Retinal pigment epithelial cell (primary cell): ENCODE data around the gene CCND2.

ENCODE experiments used
- DNase-seq: peaks from one replicate; pipeline ENCODE4 v3.0.0-alpha.2; 2010; ENCODE audit warnings: low read depth
- H3K4me3 ChIP-seq: 2 replicates; pipeline ENCODE4 v1.5.1; 2011; ENCODE audit warnings: mild to moderate bottlenecking, low read length, control low read depth, moderate library complexity
- TF ChIP-seq, protein P1 (sequence below): conservative IDR thresholded peaks from 2 replicates; pipeline ENCODE4 v1.5.1; 2011; ENCODE audit warnings: low read depth, low read length, control low read depth, inconsistent platforms

Gene CCND2

GRCh38 chr12:4292341-4293073 lies 18.9 kb downstream of the CCND2 start:
- H3K4me3 ChIP-seq = no peak overlapping the region
- DNase-seq = no peak
- TF ChIP-seq, protein P1, sequence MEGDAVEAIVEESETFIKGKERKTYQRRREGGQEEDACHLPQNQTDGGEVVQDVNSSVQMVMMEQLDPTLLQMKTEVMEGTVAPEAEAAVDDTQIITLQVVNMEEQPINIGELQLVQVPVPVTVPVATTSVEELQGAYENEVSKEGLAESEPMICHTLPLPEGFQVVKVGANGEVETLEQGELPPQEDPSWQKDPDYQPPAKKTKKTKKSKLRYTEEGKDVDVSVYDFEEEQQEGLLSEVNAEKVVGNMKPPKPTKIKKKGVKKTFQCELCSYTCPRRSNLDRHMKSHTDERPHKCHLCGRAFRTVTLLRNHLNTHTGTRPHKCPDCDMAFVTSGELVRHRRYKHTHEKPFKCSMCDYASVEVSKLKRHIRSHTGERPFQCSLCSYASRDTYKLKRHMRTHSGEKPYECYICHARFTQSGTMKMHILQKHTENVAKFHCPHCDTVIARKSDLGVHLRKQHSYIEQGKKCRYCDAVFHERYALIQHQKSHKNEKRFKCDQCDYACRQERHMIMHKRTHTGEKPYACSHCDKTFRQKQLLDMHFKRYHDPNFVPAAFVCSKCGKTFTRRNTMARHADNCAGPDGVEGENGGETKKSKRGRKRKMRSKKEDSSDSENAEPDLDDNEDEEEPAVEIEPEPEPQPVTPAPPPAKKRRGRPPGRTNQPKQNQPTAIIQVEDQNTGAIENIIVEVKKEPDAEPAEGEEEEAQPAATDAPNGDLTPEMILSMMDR = no peak

DNA sequence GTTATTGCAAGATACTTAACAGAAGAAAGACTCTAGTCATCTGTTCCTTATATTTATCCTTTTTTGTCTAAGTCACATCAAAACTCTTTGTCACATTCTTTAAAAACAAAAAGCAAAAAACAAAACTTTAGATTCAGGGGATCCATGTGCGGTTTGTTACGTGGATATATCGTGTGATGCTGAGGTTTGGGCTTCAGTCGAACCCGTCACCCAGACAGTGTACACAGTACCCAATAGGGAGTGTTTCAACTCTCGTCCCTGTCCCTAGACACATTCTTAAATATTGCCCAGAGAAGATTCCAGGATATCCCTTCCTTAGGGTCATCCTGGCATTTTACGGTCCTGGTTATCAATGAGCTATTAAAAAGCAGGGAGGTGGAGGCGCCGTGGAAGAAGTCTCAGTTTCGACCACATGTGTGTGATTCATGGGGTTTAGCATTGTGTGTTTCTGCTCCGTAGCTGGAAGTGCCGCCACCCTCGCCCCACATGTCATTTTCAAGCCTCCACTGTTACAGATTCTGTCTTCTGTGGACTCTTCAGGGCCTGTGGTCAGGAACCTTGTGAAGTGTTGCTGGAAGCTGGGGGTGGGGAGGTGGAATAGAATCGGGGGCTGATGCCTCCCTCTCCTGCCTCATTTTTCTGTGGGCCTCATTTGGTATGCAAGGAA lies 19.9 kb downstream of the CCND2 start:
- TF ChIP-seq, protein P1 = no peak
- DNase-seq = no peak
- no peak overlapping the region for H3K4me3 ChIP-seq

- TF ChIP-seq, protein P1 = no peak
- H3K4me3 ChIP-seq = no peak overlapping the region
- no peak for DNase-seq
Observed at GRCh38 chr12:4293966-4294505, 20.5 kb downstream of the CCND2 start.

- no peak for DNase-seq
- H3K4me3 ChIP-seq = no peak overlapping the region
- TF ChIP-seq, protein P1 = no peak
Observed at GRCh38 chr12:4296751-4297150, 23.2 kb downstream of the CCND2 start.

- H3K4me3 ChIP-seq = no peak overlapping the region
- TF ChIP-seq, protein P1 = no peak
- DNase-seq = no peak
Observed at GRCh38 chr12:4297617-4298016, 24.1 kb downstream of the CCND2 start.

DNA sequence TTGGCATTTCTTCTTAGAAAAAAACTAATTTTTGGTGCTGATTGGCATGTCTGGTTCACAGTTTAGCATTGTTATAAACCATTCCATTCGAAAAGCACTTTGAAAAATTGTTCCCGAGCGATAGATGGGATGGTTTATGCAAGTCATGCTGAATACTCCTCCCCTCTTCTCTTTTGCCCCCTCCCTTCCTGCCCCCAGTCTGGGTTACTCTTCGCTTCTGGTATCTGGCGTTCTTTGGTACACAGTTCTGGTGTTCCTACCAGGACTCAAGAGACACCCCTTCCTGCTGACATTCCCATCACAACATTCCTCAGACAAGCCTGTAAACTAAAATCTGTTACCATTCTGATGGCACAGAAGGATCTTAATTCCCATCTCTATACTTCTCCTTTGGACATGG lies 27.3 kb downstream of the CCND2 start:
- TF ChIP-seq, protein P1 = no peak
- no peak overlapping the region for H3K4me3 ChIP-seq
- no peak for DNase-seq
